K562 (cell line): ENCODE results near the gene TCF12. TPM values are rescaled to one million over a fixed set of nuclear protein-coding genes. Genes with fewer than 3 reads are reported as not detected.
A peak's percentile ranks its signal among the peaks of the same experiment; 100 is the strongest.

ENCODE experiments used
- CBFA2T2 ChIP-seq: fragments of 450-650 bp; conservative IDR thresholded peaks from 2 replicates; pipeline ENCODE4 v1.6.1; 2017; ENCODE audit warnings: mild to moderate bottlenecking
- HDAC2 ChIP-seq: fragments of 450-650 bp; IDR thresholded peaks from 2 replicates; pipeline ENCODE4 v1.6.1; 2016; ENCODE audit warnings: mild to moderate bottlenecking
- MEIS2 ChIP-seq: fragments of 450-650 bp; IDR thresholded peaks from 2 replicates; pipeline ENCODE4 v1.6.1; 2014; ENCODE audit warnings: mild to moderate bottlenecking; ENCODE audit not compliant: partially characterized antibody
- PTBP1 ChIP-seq: fragments of 200-400 bp; formaldehyde crosslinking; IDR thresholded peaks from 2 replicates; pipeline ENCODE4 v1.6.1; 2017; ENCODE audit warnings: low read depth, low read length
- polyA plus RNA-seq, 8 experiments: library from polyadenylated mRNA; depleted of rRNA in 4 of 8; stranded (reverse) in 5 of 8; unstranded in 3 of 8; fragments of >200 nt; fragmentation: Nextera tagmentation in 2 of 8; fragmentation: Illumina TruSeq in 1 of 8; extraction: Ambion mirVana in 2 of 8; extraction: Trizol in 1 of 8; gene quantifications; 2 replicates each; pipeline versions ENCODE4 v1.2.1 to v1.2.3, GENCODE V29; 2011 to 2014; ENCODE audit warnings: inconsistent platforms in 1 of 8, missing spikeins in 1 of 8
- total RNA-seq, 7 experiments: library from RNA; depleted of rRNA in 6 of 7; stranded (reverse); fragments of >200 nt in 6 of 7; fragmentation: Illumina TruSeq in 2 of 7; extraction: Trizol in 2 of 7; gene quantifications; 2 replicates each; pipeline versions ENCODE4 v1.2.1 to v1.2.3, GENCODE V29; 2011 to 2021; ENCODE audit warnings: low replicate concordance in 1 of 7
- TF ChIP-seq, protein P1 (sequence below): sonication (generic); formaldehyde crosslinking; IDR thresholded peaks from 2 replicates; pipeline ENCODE4 v1.8.1; 2023; ENCODE audit warnings: mild to moderate bottlenecking, missing genetic modification reagents
- TF ChIP-seq, protein P2 (sequence below): fragments of 450-650 bp; IDR thresholded peaks from 2 replicates; pipeline ENCODE4 v1.6.1; 2016; ENCODE audit warnings: low read depth, mild to moderate bottlenecking, moderate library complexity

The TCF12 gene
- total and polyA plus RNA-seq, 9 of the 15 experiments (the other 6 are each of a cell fraction or from before 2014, with no cell fraction given): 10.5 to 132 (median 52.9) TPM

DNA sequence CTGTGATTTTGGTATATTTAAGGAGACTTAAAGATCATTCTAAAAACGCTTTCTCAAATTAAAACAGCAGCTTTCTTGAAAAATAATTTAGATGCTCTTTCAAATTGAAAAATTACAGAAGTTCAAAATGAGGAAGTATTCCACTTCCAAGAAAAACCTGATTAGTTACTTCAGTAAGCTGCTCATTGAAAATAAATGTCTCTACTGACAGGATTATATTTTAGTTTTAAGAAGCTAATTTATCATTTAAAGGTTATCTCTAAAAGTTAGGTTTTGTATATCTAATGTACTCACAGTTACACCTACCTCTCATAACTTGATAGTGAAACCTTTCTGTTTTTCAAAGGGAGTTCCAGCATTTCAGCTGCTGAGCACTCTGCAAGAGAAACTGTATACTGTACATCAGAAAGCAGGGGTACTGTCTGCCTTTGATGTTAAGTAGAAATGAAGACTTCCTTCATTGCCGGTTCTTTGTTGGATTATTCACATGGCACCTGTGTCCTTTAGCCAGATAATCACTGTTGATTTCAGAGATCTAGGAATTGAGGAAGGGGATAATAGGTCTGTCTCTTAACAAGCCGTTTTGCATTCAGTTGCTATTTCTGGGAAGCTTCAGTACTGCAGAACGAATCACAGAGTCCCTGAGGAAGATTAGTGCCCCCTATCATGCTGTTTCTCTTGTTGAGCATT lies 161.6 kb downstream of the TCF12 start (continued):
- TF ChIP-seq MEIS2 (peak; percentile 55), CBFA2T2 (no peak), PTBP1 (no peak), HDAC2 (no peak)
- TF ChIP-seq, protein P1, sequence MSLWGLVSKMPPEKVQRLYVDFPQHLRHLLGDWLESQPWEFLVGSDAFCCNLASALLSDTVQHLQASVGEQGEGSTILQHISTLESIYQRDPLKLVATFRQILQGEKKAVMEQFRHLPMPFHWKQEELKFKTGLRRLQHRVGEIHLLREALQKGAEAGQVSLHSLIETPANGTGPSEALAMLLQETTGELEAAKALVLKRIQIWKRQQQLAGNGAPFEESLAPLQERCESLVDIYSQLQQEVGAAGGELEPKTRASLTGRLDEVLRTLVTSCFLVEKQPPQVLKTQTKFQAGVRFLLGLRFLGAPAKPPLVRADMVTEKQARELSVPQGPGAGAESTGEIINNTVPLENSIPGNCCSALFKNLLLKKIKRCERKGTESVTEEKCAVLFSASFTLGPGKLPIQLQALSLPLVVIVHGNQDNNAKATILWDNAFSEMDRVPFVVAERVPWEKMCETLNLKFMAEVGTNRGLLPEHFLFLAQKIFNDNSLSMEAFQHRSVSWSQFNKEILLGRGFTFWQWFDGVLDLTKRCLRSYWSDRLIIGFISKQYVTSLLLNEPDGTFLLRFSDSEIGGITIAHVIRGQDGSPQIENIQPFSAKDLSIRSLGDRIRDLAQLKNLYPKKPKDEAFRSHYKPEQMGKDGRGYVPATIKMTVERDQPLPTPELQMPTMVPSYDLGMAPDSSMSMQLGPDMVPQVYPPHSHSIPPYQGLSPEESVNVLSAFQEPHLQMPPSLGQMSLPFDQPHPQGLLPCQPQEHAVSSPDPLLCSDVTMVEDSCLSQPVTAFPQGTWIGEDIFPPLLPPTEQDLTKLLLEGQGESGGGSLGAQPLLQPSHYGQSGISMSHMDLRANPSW: no peak
- TF ChIP-seq, protein P2, sequence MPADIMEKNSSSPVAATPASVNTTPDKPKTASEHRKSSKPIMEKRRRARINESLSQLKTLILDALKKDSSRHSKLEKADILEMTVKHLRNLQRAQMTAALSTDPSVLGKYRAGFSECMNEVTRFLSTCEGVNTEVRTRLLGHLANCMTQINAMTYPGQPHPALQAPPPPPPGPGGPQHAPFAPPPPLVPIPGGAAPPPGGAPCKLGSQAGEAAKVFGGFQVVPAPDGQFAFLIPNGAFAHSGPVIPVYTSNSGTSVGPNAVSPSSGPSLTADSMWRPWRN: no peak
